SK-N-SH (cell line): ENCODE results near the gene HDAC4. TPM values are rescaled to one million over a fixed set of nuclear protein-coding genes. Genes with fewer than 3 reads are reported as not detected.

ENCODE experiments used
- CTCF ChIA-PET: fragments of 300-600, 350-600 bp; formaldehyde crosslinking; extraction: SDS; loops from one replicate; lab custom pipeline; 2021; lab: Yijun Ruan, JAX
- POLR2A ChIA-PET: fragments of 350-600 bp; sonication (Branson Sonifier 250); formaldehyde crosslinking; extraction: SDS; loops from one replicate; lab custom pipeline; 2020; ENCODE audit warnings: antibody characterized with exemption, inconsistent platforms; lab: Yijun Ruan, JAX
- DNase-seq: peaks from one replicate; pipeline ENCODE4 v3.0.0; 2012
- H2AFZ ChIP-seq: fragments of 200-600 bp; sonication (generic); 2 replicates; pipeline ENCODE4 v1.8.1; 2016; ENCODE audit warnings: antibody characterized with exemption, mild to moderate bottlenecking, low read depth
- H3F3A ChIP-seq: fragments of 200-600 bp; sonication (generic); replicated peaks from 2 replicates; pipeline ENCODE3; 2016; ENCODE audit warnings: antibody characterized with exemption, mild to moderate bottlenecking; ENCODE audit not compliant: insufficient read depth
- H3K27ac ChIP-seq, 2 experiments: fragments of 200-500 bp in 1 of 2; fragments of 200-600 bp in 1 of 2; sonication (Bioruptor generic) in 1 of 2; sonication (generic), shearing (Covaris generic) in 1 of 2; 2 replicates each; pipeline versions ENCODE4 v1.5.1 to v1.6.1; 2014 to 2016; ENCODE audit warnings: low read depth in 2 of 2, inconsistent platforms in 1 of 2, low read length in 1 of 2, mild to moderate bottlenecking in 1 of 2, mixed read lengths in 1 of 2
- H3K27me3 ChIP-seq: fragments of 200-600 bp; sonication (generic), shearing (Covaris generic); 2 replicates; pipeline ENCODE4 v1.6.1; 2016; ENCODE audit warnings: mixed run types; ENCODE audit not compliant: insufficient read depth
- H3K36me3 ChIP-seq, 2 experiments: fragments of 200-500 bp in 1 of 2; fragments of 200-600 bp in 1 of 2; sonication (Bioruptor generic) in 1 of 2; sonication (generic) in 1 of 2; replicated peaks in 1 of 2; 2 replicates each; pipeline versions ENCODE3 to v1.5.1; 2014 to 2016; ENCODE audit warnings: low read length in 1 of 2, mild to moderate bottlenecking in 1 of 2; ENCODE audit not compliant: insufficient read depth in 2 of 2, control insufficient read depth in 1 of 2
- H3K4me1 ChIP-seq, 2 experiments: fragments of 200-500 bp in 1 of 2; fragments of 200-600 bp in 1 of 2; sonication (Bioruptor generic) in 1 of 2; sonication (generic), shearing (Covaris generic) in 1 of 2; 2 replicates each; pipeline versions ENCODE4 v1.5.1 to v1.6.1; 2014 to 2016; ENCODE audit warnings: low read depth in 1 of 2, low read length in 1 of 2, mixed run types in 1 of 2; ENCODE audit not compliant: insufficient read depth in 2 of 2, control insufficient read depth in 1 of 2
- H3K4me2 ChIP-seq: fragments of 200-600 bp; sonication (generic), shearing (Covaris generic); 2 replicates; pipeline ENCODE4 v1.6.1; 2017; ENCODE audit warnings: mixed run types
- H3K4me3 ChIP-seq, 2 experiments: fragments of 200-500 bp in 1 of 2; fragments of 200-600 bp in 1 of 2; sonication (Bioruptor generic) in 1 of 2; sonication (generic), shearing (Covaris generic) in 1 of 2; 2 replicates each; pipeline versions ENCODE4 v1.5.1 to v1.8.1; 2014 to 2016; ENCODE audit warnings: low read depth in 2 of 2, inconsistent platforms in 1 of 2, low read length in 1 of 2, mild to moderate bottlenecking in 1 of 2, mixed read lengths in 1 of 2, moderate library complexity in 1 of 2
- H3K79me2 ChIP-seq: fragments of 200-600 bp; sonication (generic); 2 replicates; pipeline ENCODE4 v1.8.1; 2017; ENCODE audit warnings: mild to moderate bottlenecking; ENCODE audit not compliant: insufficient read depth
- H3K9ac ChIP-seq: fragments of 200-600 bp; sonication (generic); 2 replicates; pipeline ENCODE4 v1.6.1; 2017; ENCODE audit warnings: mixed run types
- H3K9me2 ChIP-seq: fragments of 200-600 bp; sonication (generic); 2 replicates; pipeline ENCODE4 v1.6.1; 2017; ENCODE audit warnings: mixed run types
- H3K9me3 ChIP-seq: fragments of 200-600 bp; sonication (generic); 2 replicates; pipeline ENCODE4 v1.6.1; 2017; ENCODE audit warnings: mixed run types, mild to moderate bottlenecking, moderate library complexity
- H4K20me1 ChIP-seq: fragments of 200-600 bp; sonication (generic); 2 replicates; pipeline ENCODE4 v1.6.1; 2017; ENCODE audit warnings: mild to moderate bottlenecking, mixed run types; ENCODE audit not compliant: insufficient read depth
- ELF1 ChIP-seq: IDR thresholded peaks from 2 replicates; pipeline ENCODE4 v1.4.0; 2012
- FOXJ3 ChIP-seq: sonication (generic); formaldehyde crosslinking; IDR thresholded peaks from 2 replicates; pipeline ENCODE4 v1.5.1; 2020; ENCODE audit warnings: mild to moderate bottlenecking, missing genetic modification reagents
- FOXM1 ChIP-seq: IDR thresholded peaks from 2 replicates; pipeline ENCODE4 v1.4.0; 2012; ENCODE audit warnings: low read depth, mild to moderate bottlenecking
- GABPA ChIP-seq: IDR thresholded peaks from 2 replicates; pipeline ENCODE4 v1.4.0; 2012; ENCODE audit warnings: low read depth, mild to moderate bottlenecking
- RAD21 ChIP-seq: IDR thresholded peaks from 2 replicates; pipeline ENCODE4 v1.6.1; 2012; ENCODE audit warnings: mild to moderate bottlenecking, low read length
- RXRA ChIP-seq: IDR thresholded peaks from 2 replicates; pipeline ENCODE4 v1.4.0; 2012; ENCODE audit warnings: low read depth, mild to moderate bottlenecking, borderline replicate concordance
- SMC3 ChIP-seq: IDR thresholded peaks from 2 replicates; pipeline ENCODE4 v1.6.1; 2012; ENCODE audit warnings: low read depth, low read length, improper control_type of control experiment
- YY1 ChIP-seq: IDR thresholded peaks from 2 replicates; pipeline ENCODE4 v1.4.0; 2012; ENCODE audit warnings: low read depth, mild to moderate bottlenecking
- WGBS: methylation state at CpG from one replicate; pipeline ENCODE4 v1.1.6; 2017; ENCODE audit warnings: low lambda C conversion rate; 5-methylcytosine and 5-hydroxymethylcytosine counted together
- polyA plus RNA-seq, 3 experiments: library from polyadenylated mRNA; depleted of rRNA; stranded (reverse); fragments of >200 nt; gene quantifications; 2 replicates each; pipeline ENCODE4 v1.2.3, GENCODE V29; 2012
- TF ChIP-seq, protein P1 (sequence below): IDR thresholded peaks from 2 replicates; pipeline ENCODE4 v1.6.1; 2012; ENCODE audit warnings: mild to moderate bottlenecking, low read depth, low read length, moderate library complexity
- TF ChIP-seq, protein P2 (sequence below): IDR thresholded peaks from 2 replicates; pipeline ENCODE4 v1.4.0; 2012; ENCODE audit warnings: low read depth, borderline replicate concordance
- TF ChIP-seq, protein P3 (sequence below): IDR thresholded peaks from 2 replicates; pipeline ENCODE4; 2012
- TF ChIP-seq, protein P4 (sequence below): IDR thresholded peaks from 2 replicates; pipeline ENCODE4 v1.4.0; 2012; ENCODE audit warnings: low read depth, borderline replicate concordance
- TF ChIP-seq, protein P5 (sequence below): fragments of 200-600 bp; sonication (generic); IDR thresholded peaks from 2 replicates; pipeline ENCODE4 v1.6.1; 2017; ENCODE audit warnings: antibody characterized with exemption, mild to moderate bottlenecking, moderate library complexity
- TF ChIP-seq, protein P6 (sequence below): IDR thresholded peaks from 2 replicates; pipeline ENCODE4 v1.4.0; 2012; ENCODE audit warnings: low read depth

The HDAC4 gene
- polyA plus RNA-seq, 1 of the 3 experiments (the other 2 are of a cell fraction) = 5.5 TPM

DNA sequence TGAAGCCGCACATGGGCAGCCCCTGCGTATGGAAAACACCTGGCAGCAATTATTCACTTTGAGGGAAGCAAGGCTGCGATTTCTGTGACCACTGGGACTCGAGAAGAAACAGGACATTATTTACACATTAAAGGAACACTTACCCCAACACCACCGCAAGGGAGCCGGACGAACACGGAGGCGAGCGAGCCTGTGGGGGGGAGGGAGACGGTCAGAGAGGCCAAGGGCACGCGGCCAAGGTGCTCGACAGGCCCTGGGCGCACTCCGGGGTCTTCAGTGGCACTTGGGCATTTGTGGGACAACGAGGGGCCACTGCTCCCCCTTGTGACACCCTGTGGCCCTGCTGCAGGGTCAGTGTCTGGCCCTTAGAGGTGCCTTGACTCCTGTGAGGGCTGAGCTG lies 306.0 kb downstream of the HDAC4 start:
- Histone ChIP-seq H3K36me3 (peaks cover 0 to 2% of the 10 kb centered on the region in 2 experiments), H3F3A (no peaks in the 10 kb centered on the region), H3K79me2 (no peaks in the 10 kb centered on the region), H3K9ac (no peak overlapping the region), H3K4me3 (no peak overlapping the region), H3K4me1 (peaks cover 0 to 70% of the 10 kb centered on the region in 2 experiments; a peak in 1 of 4 replicates), H3K27me3 (no peaks in the 10 kb centered on the region), H3K27ac (peak overlapping the region in 1 of 2 experiments; percentile 95; a peak in 2 of 4 replicates), H2AFZ (no peak overlapping the region), H3K9me2 (no peaks in the 10 kb centered on the region), H3K9me3 (no peaks in the 10 kb centered on the region), H4K20me1 (no peaks in the 10 kb centered on the region), H3K4me2 (no peak overlapping the region)
- peak; percentile 54 for DNase-seq
- CTCF ChIA-PET = interaction anchor here (0.9 to 8.1 kb wide), 6 partner anchors 8 to 41 kb away, joined by 3 to 101 read pairs (median 6); no protein-coding TSS in a partner anchor
- TF ChIP-seq, protein P1, sequence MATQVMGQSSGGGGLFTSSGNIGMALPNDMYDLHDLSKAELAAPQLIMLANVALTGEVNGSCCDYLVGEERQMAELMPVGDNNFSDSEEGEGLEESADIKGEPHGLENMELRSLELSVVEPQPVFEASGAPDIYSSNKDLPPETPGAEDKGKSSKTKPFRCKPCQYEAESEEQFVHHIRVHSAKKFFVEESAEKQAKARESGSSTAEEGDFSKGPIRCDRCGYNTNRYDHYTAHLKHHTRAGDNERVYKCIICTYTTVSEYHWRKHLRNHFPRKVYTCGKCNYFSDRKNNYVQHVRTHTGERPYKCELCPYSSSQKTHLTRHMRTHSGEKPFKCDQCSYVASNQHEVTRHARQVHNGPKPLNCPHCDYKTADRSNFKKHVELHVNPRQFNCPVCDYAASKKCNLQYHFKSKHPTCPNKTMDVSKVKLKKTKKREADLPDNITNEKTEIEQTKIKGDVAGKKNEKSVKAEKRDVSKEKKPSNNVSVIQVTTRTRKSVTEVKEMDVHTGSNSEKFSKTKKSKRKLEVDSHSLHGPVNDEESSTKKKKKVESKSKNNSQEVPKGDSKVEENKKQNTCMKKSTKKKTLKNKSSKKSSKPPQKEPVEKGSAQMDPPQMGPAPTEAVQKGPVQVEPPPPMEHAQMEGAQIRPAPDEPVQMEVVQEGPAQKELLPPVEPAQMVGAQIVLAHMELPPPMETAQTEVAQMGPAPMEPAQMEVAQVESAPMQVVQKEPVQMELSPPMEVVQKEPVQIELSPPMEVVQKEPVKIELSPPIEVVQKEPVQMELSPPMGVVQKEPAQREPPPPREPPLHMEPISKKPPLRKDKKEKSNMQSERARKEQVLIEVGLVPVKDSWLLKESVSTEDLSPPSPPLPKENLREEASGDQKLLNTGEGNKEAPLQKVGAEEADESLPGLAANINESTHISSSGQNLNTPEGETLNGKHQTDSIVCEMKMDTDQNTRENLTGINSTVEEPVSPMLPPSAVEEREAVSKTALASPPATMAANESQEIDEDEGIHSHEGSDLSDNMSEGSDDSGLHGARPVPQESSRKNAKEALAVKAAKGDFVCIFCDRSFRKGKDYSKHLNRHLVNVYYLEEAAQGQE = no peak
- TF ChIP-seq RAD21 (no peak), ELF1 (no peak), FOXM1 (no peak), YY1 (no peak), FOXJ3 (no peak), GABPA (no peak), RXRA (no peak), SMC3 (no peak)
- TF ChIP-seq, protein P2, sequence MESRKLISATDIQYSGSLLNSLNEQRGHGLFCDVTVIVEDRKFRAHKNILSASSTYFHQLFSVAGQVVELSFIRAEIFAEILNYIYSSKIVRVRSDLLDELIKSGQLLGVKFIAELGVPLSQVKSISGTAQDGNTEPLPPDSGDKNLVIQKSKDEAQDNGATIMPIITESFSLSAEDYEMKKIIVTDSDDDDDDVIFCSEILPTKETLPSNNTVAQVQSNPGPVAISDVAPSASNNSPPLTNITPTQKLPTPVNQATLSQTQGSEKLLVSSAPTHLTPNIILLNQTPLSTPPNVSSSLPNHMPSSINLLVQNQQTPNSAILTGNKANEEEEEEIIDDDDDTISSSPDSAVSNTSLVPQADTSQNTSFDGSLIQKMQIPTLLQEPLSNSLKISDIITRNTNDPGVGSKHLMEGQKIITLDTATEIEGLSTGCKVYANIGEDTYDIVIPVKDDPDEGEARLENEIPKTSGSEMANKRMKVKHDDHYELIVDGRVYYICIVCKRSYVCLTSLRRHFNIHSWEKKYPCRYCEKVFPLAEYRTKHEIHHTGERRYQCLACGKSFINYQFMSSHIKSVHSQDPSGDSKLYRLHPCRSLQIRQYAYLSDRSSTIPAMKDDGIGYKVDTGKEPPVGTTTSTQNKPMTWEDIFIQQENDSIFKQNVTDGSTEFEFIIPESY = no peak
- TF ChIP-seq, protein P3, sequence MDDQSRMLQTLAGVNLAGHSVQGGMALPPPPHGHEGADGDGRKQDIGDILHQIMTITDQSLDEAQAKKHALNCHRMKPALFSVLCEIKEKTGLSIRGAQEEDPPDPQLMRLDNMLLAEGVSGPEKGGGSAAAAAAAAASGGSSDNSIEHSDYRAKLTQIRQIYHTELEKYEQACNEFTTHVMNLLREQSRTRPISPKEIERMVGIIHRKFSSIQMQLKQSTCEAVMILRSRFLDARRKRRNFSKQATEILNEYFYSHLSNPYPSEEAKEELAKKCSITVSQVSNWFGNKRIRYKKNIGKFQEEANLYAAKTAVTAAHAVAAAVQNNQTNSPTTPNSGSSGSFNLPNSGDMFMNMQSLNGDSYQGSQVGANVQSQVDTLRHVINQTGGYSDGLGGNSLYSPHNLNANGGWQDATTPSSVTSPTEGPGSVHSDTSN = no peak
- TF ChIP-seq, protein P4, sequence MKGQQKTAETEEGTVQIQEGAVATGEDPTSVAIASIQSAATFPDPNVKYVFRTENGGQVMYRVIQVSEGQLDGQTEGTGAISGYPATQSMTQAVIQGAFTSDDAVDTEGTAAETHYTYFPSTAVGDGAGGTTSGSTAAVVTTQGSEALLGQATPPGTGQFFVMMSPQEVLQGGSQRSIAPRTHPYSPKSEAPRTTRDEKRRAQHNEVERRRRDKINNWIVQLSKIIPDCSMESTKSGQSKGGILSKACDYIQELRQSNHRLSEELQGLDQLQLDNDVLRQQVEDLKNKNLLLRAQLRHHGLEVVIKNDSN = no peak
- TF ChIP-seq, protein P5, sequence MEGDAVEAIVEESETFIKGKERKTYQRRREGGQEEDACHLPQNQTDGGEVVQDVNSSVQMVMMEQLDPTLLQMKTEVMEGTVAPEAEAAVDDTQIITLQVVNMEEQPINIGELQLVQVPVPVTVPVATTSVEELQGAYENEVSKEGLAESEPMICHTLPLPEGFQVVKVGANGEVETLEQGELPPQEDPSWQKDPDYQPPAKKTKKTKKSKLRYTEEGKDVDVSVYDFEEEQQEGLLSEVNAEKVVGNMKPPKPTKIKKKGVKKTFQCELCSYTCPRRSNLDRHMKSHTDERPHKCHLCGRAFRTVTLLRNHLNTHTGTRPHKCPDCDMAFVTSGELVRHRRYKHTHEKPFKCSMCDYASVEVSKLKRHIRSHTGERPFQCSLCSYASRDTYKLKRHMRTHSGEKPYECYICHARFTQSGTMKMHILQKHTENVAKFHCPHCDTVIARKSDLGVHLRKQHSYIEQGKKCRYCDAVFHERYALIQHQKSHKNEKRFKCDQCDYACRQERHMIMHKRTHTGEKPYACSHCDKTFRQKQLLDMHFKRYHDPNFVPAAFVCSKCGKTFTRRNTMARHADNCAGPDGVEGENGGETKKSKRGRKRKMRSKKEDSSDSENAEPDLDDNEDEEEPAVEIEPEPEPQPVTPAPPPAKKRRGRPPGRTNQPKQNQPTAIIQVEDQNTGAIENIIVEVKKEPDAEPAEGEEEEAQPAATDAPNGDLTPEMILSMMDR = no peak
- TF ChIP-seq, protein P6, sequence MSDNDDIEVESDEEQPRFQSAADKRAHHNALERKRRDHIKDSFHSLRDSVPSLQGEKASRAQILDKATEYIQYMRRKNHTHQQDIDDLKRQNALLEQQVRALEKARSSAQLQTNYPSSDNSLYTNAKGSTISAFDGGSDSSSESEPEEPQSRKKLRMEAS = no peak
- POLR2A ChIA-PET = no interaction called here
- 95% methylated on average over 17 of the region's 17 CpGs for WGBS
